Type B pancreatic cell (in vitro differentiated cells): ENCODE results near the gene KCNMB2. TPM values are rescaled to one million over a fixed set of nuclear protein-coding genes. Genes with fewer than 3 reads are reported as not detected.

Experiments used
- DNase-seq: peaks from one replicate; pipeline ENCODE4 v3.0.0; 2021; ENCODE audit warnings: mixed read lengths; ENCODE audit not compliant: unreplicated experiment; ENCODE audit errors: extremely low spot score
- H3K27ac Mint-ChIP-seq: 2 replicates; pipeline ENCODE4 v1.8.0; 2021; ENCODE audit warnings: mild to moderate bottlenecking, mixed read lengths
- H3K27me3 Mint-ChIP-seq: 2 replicates; pipeline ENCODE4 v1.8.0; 2021; ENCODE audit warnings: mixed read lengths
- H3K36me3 Mint-ChIP-seq: 2 replicates; pipeline ENCODE4 v1.8.0; 2021; ENCODE audit warnings: mixed read lengths
- H3K4me1 Mint-ChIP-seq: one replicate; pipeline ENCODE4 v1.8.0; 2021; ENCODE audit warnings: mixed read lengths; ENCODE audit not compliant: unreplicated experiment
- H3K4me3 Mint-ChIP-seq: 2 replicates; pipeline ENCODE4 v1.8.0; 2021; ENCODE audit warnings: mild to moderate bottlenecking, mixed read lengths
- H3K9me3 Mint-ChIP-seq: 2 replicates; pipeline ENCODE4 v1.8.0; 2021; ENCODE audit warnings: mixed read lengths
- CTCF ChIP-seq: fragments of 200-600 bp; sonication (generic); conservative IDR thresholded peaks from 2 replicates; pipeline ENCODE4 v1.5.0; 2021; ENCODE audit warnings: antibody characterized with exemption, mild to moderate bottlenecking
- total RNA-seq: library from RNA; stranded (reverse); gene quantifications from 2 replicates; pipeline ENCODE4 v1.2.1, GENCODE V29; 2021; ENCODE audit warnings: low replicate concordance

Gene KCNMB2
- total RNA-seq, 1 donor from 2014 or later, result 1.3 TPM

GRCh38 chr3:178671377-178671776 is 135.1 kb downstream of the KCNMB2 start:
- Mint-ChIP-seq H3K4me3 (no peak overlapping the region), H3K9me3 (no peaks in the 10 kb centered on the region), H3K36me3 (no peaks in the 10 kb centered on the region), H3K4me1 (peaks cover 23% of the 10 kb centered on the region), H3K27me3 (no peaks in the 10 kb centered on the region), H3K27ac (no peak overlapping the region)
- no peak for DNase-seq
- TF ChIP-seq CTCF, result no peak

- Mint-ChIP-seq H3K4me1 (peaks cover 25% of the 10 kb centered on the region), H3K9me3 (no peaks in the 10 kb centered on the region), H3K36me3 (no peaks in the 10 kb centered on the region), H3K27ac (no peak overlapping the region), H3K27me3 (no peaks in the 10 kb centered on the region), H3K4me3 (no peak overlapping the region)
- no peak for DNase-seq
- TF ChIP-seq CTCF, result no peak
Measured at GRCh38 chr3:178671791-178672190, 135.6 kb downstream of the KCNMB2 start.

- DNase-seq, result no peak
- Mint-ChIP-seq H3K36me3 (no peaks in the 10 kb centered on the region), H3K9me3 (no peaks in the 10 kb centered on the region), H3K27me3 (no peaks in the 10 kb centered on the region), H3K27ac (no peak overlapping the region), H3K4me3 (no peak overlapping the region), H3K4me1 (peaks cover 29% of the 10 kb centered on the region)
- no peak for TF ChIP-seq CTCF
Measured at GRCh38 chr3:178672275-178672674, 136.0 kb downstream of the KCNMB2 start.

- H3K9me3 Mint-ChIP-seq, result no peaks in the 10 kb centered on the region
- no peak for DNase-seq
- no peaks in the 10 kb centered on the region for H3K36me3 Mint-ChIP-seq
- peaks cover 20% of the 10 kb centered on the region for H3K4me1 Mint-ChIP-seq
- H3K4me3 Mint-ChIP-seq, result no peak overlapping the region
- H3K27ac Mint-ChIP-seq, result no peak overlapping the region
- no peaks in the 10 kb centered on the region for H3K27me3 Mint-ChIP-seq
- no peak for TF ChIP-seq CTCF
Measured at GRCh38 chr3:178673529-178673928, 137.3 kb downstream of the KCNMB2 start.

GRCh38 chr3:178676077-178676476 is 139.8 kb downstream of the KCNMB2 start:
- Mint-ChIP-seq H3K36me3 (no peaks in the 10 kb centered on the region), H3K4me3 (no peak overlapping the region), H3K27me3 (no peaks in the 10 kb centered on the region), H3K4me1 (peaks cover 10% of the 10 kb centered on the region), H3K9me3 (no peaks in the 10 kb centered on the region), H3K27ac (no peak overlapping the region)
- no peak for TF ChIP-seq CTCF
- DNase-seq, result no peak
